ENCODE results near the gene UBE2H. TPM values are rescaled to one million over a fixed set of nuclear protein-coding genes. Genes with fewer than 3 reads are reported as not detected.

UBE2H gene
- total and polyA plus RNA-seq, 8 donors = 19.2 to 150 (median 49.0) TPM

- intact Hi-C loops (cut with DNase I; ENCODE audit: low total_unique reads) = no loop called here
- Histone ChIP-seq H3K27ac (no peak overlapping the region), H3K9me3 (no peaks in the 10 kb centered on the region), H3K36me3 (peaks cover 0 to 28% (median 5%) of the 10 kb centered on the region in 4 donors), H3K27me3 (no peaks in the 10 kb centered on the region), H3K4me3 (no peak overlapping the region), H3K4me1 (peaks cover 10 to 47% (median 23%) of the 10 kb centered on the region in 4 donors)
- no peak for DNase-seq
- 85 to 97% (median 93%) methylated on average over 5 of the region's 5 CpGs for WGBS, 5 donors
- TF ChIP-seq EP300 (IDR thresholded peaks at IDR 0.05) = no peak
- no peak for TF ChIP-seq POLR2A (IDR thresholded peaks at IDR 0.05)
- TF ChIP-seq CTCF (IDR thresholded peaks at IDR 0.05) = no peak
- no peak for TF ChIP-seq POLR2AphosphoS5 (IDR thresholded peaks at IDR 0.05)
Observed at GRCh38 chr7:129872054-129872453, 80.7 kb downstream of the UBE2H start.

- no peak overlapping the region for H3K4me3 ChIP-seq
- peaks cover 14 to 45% (median 26%) of the 10 kb centered on the region in 4 donors for H3K4me1 ChIP-seq
- H3K27ac ChIP-seq = no peak overlapping the region
- peaks cover 0 to 28% (median 5%) of the 10 kb centered on the region in 4 donors for H3K36me3 ChIP-seq
- WGBS, 5 donors = 81 to 91% (median 86%) methylated on average over 4 of the region's 4 CpGs
- H3K9me3 ChIP-seq = no peaks in the 10 kb centered on the region
- TF ChIP-seq EP300 (IDR thresholded peaks at IDR 0.05) = no peak
- no peak for TF ChIP-seq CTCF (IDR thresholded peaks at IDR 0.05)
- no peak for TF ChIP-seq POLR2A (IDR thresholded peaks at IDR 0.05)
- no peak for TF ChIP-seq POLR2AphosphoS5 (IDR thresholded peaks at IDR 0.05)
- intact Hi-C loops (cut with DNase I; ENCODE audit: low total_unique reads) = no loop called here
- no peak for DNase-seq
- H3K27me3 ChIP-seq = no peaks in the 10 kb centered on the region
Observed at GRCh38 chr7:129870668-129871067, 82.1 kb downstream of the UBE2H start.

GRCh38 chr7:129866251-129866650 lies 86.5 kb downstream of the UBE2H start:
- intact Hi-C loops (cut with DNase I; ENCODE audit: low total_unique reads) = no loop called here
- H3K27me3 ChIP-seq = no peaks in the 10 kb centered on the region
- H3K27ac ChIP-seq = peak overlapping the region in 4 of 5 donors; percentile 63 to 78 (median 66)
- no peak for TF ChIP-seq CTCF (IDR thresholded peaks at IDR 0.05)
- TF ChIP-seq POLR2A (IDR thresholded peaks at IDR 0.05) = no peak
- TF ChIP-seq EP300 (IDR thresholded peaks at IDR 0.05) = no peak
- no peak for TF ChIP-seq POLR2AphosphoS5 (IDR thresholded peaks at IDR 0.05)
- H3K4me3 ChIP-seq = no peak overlapping the region
- H3K9me3 ChIP-seq = no peaks in the 10 kb centered on the region
- H3K36me3 ChIP-seq = peaks cover 0 to 20% (median 3%) of the 10 kb centered on the region in 4 donors
- no peak for DNase-seq
- 14 to 36% (median 29%) methylated on average over 3 of the region's 3 CpGs for WGBS, 5 donors
- peaks cover 56 to 75% (median 58%) of the 10 kb centered on the region in 4 donors for H3K4me1 ChIP-seq

GRCh38 chr7:129865925-129866201 lies 86.9 kb downstream of the UBE2H start:
- H3K4me1 ChIP-seq = peaks cover 60 to 75% (median 62%) of the 10 kb centered on the region in 4 donors
- DNase-seq = no peak
- H3K27me3 ChIP-seq = no peaks in the 10 kb centered on the region
- no peaks in the 10 kb centered on the region for H3K9me3 ChIP-seq
- H3K4me3 ChIP-seq = no peak overlapping the region
- H3K27ac ChIP-seq = peak overlapping the region; percentile 61 to 78 (median 64)
- WGBS, 5 donors = 22 to 65% (median 53%) methylated on average over 1 of the region's 1 CpG
- intact Hi-C loops (cut with DNase I; ENCODE audit: low total_unique reads) = no loop called here
- TF ChIP-seq POLR2A (IDR thresholded peaks at IDR 0.05) = no peak
- TF ChIP-seq EP300 (IDR thresholded peaks at IDR 0.05) = no peak
- no peak for TF ChIP-seq CTCF (IDR thresholded peaks at IDR 0.05)
- TF ChIP-seq POLR2AphosphoS5 (IDR thresholded peaks at IDR 0.05) = no peak
- peaks cover 0 to 16% (median 2%) of the 10 kb centered on the region in 4 donors for H3K36me3 ChIP-seq

Measured in stomach (tissue), 9 donors.